AG04450 (cell line): ENCODE data around the gene MAD1L1. TPM values are rescaled to one million over a fixed set of nuclear protein-coding genes. Genes with fewer than 3 reads are reported as not detected.

ENCODE experiments used
- CTCF ChIA-PET: fragments of 300-600, 350-600 bp; formaldehyde crosslinking; extraction: SDS; loops from one replicate; lab custom pipeline; 2022; ENCODE audit warnings: antibody characterized with exemption, inconsistent platforms; lab: Charles Lee
- POLR2A ChIA-PET: fragments of 350-600 bp; formaldehyde crosslinking; extraction: SDS; loops from one replicate; lab custom pipeline; 2021; ENCODE audit warnings: antibody characterized with exemption, inconsistent platforms; lab: Yijun Ruan, JAX
- DNase-seq: peaks from one replicate; pipeline ENCODE4 v3.0.0-alpha.2; 2011; ENCODE audit warnings: low read depth, low spot score
- H3K27ac ChIP-seq: one replicate; pipeline ENCODE4 v1.5.1; 2012; ENCODE audit warnings: low read depth, low read length, control low read depth
- H3K27me3 ChIP-seq: one replicate; pipeline ENCODE4 v1.6.0; 2012; ENCODE audit warnings: low read length; ENCODE audit not compliant: control insufficient read depth, insufficient read depth
- H3K4me3 ChIP-seq: 2 replicates; pipeline ENCODE4 v1.5.1; 2011; ENCODE audit warnings: mild to moderate bottlenecking, low read depth, low read length, control low read depth
- H3K9me3 ChIP-seq: 2 replicates; pipeline ENCODE4 v1.5.1; 2012; ENCODE audit warnings: low read length; ENCODE audit not compliant: control insufficient read depth, insufficient read depth
- polyA minus RNA-seq: library from RNA; depleted of rRNA, polyadenylated mRNA; stranded (reverse); fragments of >200 nt; gene quantifications from 2 replicates; pipeline ENCODE4 v1.2.3, GENCODE V29; 2011; rRNA and poly(A)+ RNA removed
- polyA plus RNA-seq: library from polyadenylated mRNA; depleted of rRNA; stranded (reverse); fragments of >200 nt; gene quantifications from 2 replicates; pipeline ENCODE4 v1.2.3, GENCODE V29; 2011; rRNA removed
- TF ChIP-seq, protein P1 (sequence below): IDR thresholded peaks from 2 replicates; pipeline ENCODE4 v1.5.1; 2011; ENCODE audit warnings: low read depth, low read length, control low read depth, inconsistent platforms

Gene MAD1L1
- polyA plus RNA-seq (11.9 and 13.5 TPM in 2 replicates), polyA minus RNA-seq (21.9 and 24.0 TPM in 2 replicates)

- H3K27ac ChIP-seq: peak within 1 kb of the TSS; percentile 39
- DNase-seq: peak; percentile 78
- TF ChIP-seq, protein P1, sequence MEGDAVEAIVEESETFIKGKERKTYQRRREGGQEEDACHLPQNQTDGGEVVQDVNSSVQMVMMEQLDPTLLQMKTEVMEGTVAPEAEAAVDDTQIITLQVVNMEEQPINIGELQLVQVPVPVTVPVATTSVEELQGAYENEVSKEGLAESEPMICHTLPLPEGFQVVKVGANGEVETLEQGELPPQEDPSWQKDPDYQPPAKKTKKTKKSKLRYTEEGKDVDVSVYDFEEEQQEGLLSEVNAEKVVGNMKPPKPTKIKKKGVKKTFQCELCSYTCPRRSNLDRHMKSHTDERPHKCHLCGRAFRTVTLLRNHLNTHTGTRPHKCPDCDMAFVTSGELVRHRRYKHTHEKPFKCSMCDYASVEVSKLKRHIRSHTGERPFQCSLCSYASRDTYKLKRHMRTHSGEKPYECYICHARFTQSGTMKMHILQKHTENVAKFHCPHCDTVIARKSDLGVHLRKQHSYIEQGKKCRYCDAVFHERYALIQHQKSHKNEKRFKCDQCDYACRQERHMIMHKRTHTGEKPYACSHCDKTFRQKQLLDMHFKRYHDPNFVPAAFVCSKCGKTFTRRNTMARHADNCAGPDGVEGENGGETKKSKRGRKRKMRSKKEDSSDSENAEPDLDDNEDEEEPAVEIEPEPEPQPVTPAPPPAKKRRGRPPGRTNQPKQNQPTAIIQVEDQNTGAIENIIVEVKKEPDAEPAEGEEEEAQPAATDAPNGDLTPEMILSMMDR: no peak
- POLR2A ChIA-PET: interaction anchor here (2.0 kb wide), 1 partner anchor 8 kb away, joined by 5 read pairs; the partner anchor contains the start of genes MRM2 and NUDT1
- H3K4me3 ChIP-seq: peak within 1 kb of the TSS; percentile 77
- H3K27me3 ChIP-seq: no peaks in the 10 kb centered on the region
- CTCF ChIA-PET: interaction anchor here (2.3 kb wide), 1 partner anchor 115 kb away, joined by 10 read pairs; no protein-coding TSS in a partner anchor
- H3K9me3 ChIP-seq: no peaks in the 10 kb centered on the region
Observed at GRCh38 chr7:2232766-2233520, at the start of gene MAD1L1. TSS of gene MAD1L1 (minus strand) at chr7:2232945. CDS start at chr7:2230133, 2,812 bp downstream.

- POLR2A ChIA-PET: no interaction called here
- Histone ChIP-seq H3K27me3 (no peaks in the 10 kb centered on the region), H3K27ac (no peak overlapping the region), H3K4me3 (no peak overlapping the region), H3K9me3 (no peaks in the 10 kb centered on the region; the same call in 1 of the 2 replicates)
- DNase-seq: no peak
- CTCF ChIA-PET: interaction anchor here (1.0 kb wide), 1 partner anchor 66 kb away, joined by 4 read pairs; no protein-coding TSS in a partner anchor
- TF ChIP-seq, protein P1: no peak
Observed at GRCh38 chr7:2282185-2282751, 49.5 kb upstream of the MAD1L1 start.

GRCh38 chr7:2281541-2281940, 48.8 kb upstream of the MAD1L1 start:
- Histone ChIP-seq H3K9me3 (no peaks in the 10 kb centered on the region; the same call in 1 of the 2 replicates), H3K27ac (no peak overlapping the region), H3K4me3 (no peak overlapping the region), H3K27me3 (no peaks in the 10 kb centered on the region)
- DNase-seq: no peak
- TF ChIP-seq, protein P1: no peak
- POLR2A ChIA-PET: no interaction called here
- CTCF ChIA-PET: interaction anchor here (1.0 kb wide), 1 partner anchor 66 kb away, joined by 4 read pairs; no protein-coding TSS in a partner anchor

- ChIA-PET POLR2A (interaction anchor here (0.6 to 0.9 kb wide), 3 partner anchors 32 to 628 kb away, joined by 4 to 7 read pairs (median 4); no protein-coding TSS in a partner anchor), CTCF (interaction anchor here (0.9 to 1.2 kb wide), 2 partner anchors 32 to 68 kb away, joined by 3 read pairs; no protein-coding TSS in a partner anchor)
- Histone ChIP-seq H3K27me3 (no peaks in the 10 kb centered on the region), H3K27ac (no peak overlapping the region), H3K4me3 (no peak overlapping the region), H3K9me3 (no peaks in the 10 kb centered on the region; the same call in 1 of the 2 replicates)
- TF ChIP-seq, protein P1: no peak
- no peak for DNase-seq
Observed at GRCh38 chr7:2280424-2280823, 47.7 kb upstream of the MAD1L1 start.
